ENCODE measurements around the gene SYP.
"Not testable (repeated sequence)": the region's sequence is repeated elsewhere in the genome, so short reads cannot be mapped to it uniquely, and the experiment has no call there.

SYP gene

DNA sequence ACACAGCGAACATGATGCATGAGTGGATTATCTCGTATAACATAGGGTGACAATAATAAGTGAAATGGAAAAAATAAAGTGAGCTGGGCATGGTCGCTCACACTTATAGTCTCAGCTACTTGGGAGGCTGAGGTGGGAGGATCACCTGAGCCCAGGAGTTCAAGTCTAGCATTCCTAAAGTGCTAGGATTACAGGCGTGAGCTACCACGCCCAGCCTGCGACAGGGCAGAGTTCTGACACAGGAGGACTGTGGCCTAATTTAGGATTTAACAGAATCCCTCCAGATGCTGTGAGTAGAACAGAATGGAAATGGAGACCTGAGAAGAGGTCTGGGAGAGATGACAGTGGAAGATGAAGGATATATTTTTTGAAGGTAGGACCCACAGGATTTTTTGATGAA lies 10.4 kb downstream of the SYP start:
- no peak for DNase-seq (ENCODE audit: low read depth)

DNA sequence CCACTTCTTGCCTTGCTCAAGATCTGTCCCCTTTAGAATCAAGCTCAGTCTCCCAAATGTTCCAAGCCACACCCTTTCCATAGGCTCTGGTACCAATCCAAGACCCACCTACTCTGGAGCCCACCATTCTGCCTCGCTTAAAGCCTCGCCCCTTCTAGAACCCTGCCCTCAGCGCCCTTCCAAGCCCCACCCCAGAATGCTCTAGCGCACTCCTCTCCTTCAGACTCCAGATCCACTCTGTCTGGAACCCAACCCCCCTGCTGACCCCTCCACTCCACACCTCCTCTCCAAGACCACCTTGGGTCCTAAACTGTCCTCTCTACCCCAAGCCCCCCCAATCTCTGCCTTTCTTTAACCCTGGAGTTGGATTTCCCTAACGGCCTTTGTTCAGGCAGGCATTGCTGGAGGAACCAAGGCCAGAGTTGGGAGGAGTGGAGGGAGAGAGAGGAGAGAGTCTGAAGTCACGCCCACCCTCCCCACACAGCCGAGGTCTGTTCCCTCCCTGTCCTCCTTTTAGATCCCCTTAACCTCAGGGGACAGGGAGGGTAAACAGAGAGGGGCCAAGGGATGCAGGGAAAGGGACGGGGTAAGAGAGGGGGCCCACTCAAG lies 11.4 kb downstream of the SYP start:
- no peak for DNase-seq (ENCODE audit: low read depth)

DNA sequence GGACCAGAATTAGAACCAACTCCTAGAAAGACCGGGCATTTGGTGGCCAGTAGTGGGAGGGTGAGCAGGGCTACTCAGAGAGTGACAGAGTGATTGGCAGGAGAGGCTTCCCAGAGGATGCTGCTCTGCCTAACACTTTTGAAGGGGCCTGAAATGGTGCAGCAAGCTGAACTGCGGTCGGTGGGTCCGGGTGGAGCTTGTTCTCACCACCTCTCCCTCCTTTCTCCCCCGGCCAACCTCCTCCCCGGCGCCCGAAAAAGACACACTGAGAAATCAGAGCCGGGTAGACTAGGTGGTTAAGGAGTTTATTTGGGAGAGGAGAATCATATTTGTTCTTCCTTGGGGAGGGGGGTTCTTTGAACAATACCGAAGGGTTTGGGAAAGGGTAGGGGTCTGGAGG lies 12.5 kb downstream of the SYP start:
- DNase-seq (ENCODE audit: low read depth): no peak

DNA sequence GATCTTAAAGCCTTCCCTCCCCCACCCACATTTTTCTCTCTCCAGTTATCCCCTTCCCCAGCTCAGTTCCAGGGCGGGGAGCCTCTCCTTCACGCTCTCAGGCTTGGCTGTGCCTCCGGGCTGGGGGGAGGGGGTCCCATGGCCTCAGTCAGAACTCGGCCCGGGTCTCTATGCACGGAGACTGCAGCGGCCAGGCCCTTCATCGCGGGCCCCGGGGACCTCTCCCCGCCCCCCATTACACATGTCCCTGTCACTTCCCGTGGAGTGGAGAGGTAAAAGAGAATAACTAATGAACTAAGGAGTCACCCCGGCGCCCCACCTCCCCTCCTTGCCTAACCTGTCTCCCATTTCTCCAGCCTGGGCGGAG lies 13.0 kb downstream of the SYP start:
- no peak for DNase-seq (ENCODE audit: low read depth)

DNA sequence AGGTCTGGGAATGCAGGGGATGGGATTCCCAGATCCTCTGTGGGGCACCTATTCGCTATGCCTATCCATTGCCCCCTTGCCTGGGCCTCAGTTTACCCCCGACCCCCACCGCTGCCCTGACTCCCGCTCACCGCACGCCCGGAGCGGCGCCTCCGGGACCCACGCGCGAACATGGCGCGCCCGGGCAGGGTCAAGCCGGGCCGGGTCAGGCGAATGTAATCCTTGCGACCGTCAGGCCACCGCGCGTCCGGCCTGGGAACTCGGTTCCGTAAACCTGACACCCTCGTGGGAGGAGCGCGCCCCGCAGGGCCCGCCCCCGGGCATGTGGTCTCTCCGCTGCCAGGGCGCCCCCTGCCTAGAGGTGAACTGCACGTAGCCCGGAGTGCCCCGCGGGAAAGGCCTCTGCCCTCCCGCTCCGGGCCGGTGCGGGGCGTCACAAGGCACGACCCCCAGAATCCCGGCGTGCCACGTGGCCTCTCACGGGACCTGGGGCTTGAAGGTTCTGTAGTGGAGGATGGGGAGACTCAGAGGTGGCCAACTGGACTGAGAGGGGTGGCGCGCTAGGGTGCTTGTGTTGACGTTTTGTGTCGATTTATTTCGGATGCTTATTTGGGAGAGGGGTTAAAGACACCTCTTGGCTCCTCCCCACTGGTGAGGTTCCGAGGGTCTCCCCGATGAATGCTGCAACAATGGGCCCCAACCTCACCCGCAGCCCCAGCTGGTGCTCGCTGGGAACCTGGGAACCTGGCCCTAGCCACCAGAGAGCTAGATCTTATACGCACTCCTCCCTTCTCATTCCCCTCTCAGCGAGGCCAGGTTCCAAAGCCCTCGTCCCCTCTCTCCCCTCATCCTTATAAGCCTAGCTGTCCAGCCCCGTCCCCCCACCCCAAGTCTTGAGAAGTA lies 13.6 kb downstream of the SYP start, which contains the start of gene PRICKLE3:
PRICKLE3 (minus strand) TSS at position 249 of the 903 bp plus-strand sequence; CDS start at position 173, 76 bp downstream.
- peak; percentile 56 for DNase-seq (ENCODE audit: low read depth)

DNA sequence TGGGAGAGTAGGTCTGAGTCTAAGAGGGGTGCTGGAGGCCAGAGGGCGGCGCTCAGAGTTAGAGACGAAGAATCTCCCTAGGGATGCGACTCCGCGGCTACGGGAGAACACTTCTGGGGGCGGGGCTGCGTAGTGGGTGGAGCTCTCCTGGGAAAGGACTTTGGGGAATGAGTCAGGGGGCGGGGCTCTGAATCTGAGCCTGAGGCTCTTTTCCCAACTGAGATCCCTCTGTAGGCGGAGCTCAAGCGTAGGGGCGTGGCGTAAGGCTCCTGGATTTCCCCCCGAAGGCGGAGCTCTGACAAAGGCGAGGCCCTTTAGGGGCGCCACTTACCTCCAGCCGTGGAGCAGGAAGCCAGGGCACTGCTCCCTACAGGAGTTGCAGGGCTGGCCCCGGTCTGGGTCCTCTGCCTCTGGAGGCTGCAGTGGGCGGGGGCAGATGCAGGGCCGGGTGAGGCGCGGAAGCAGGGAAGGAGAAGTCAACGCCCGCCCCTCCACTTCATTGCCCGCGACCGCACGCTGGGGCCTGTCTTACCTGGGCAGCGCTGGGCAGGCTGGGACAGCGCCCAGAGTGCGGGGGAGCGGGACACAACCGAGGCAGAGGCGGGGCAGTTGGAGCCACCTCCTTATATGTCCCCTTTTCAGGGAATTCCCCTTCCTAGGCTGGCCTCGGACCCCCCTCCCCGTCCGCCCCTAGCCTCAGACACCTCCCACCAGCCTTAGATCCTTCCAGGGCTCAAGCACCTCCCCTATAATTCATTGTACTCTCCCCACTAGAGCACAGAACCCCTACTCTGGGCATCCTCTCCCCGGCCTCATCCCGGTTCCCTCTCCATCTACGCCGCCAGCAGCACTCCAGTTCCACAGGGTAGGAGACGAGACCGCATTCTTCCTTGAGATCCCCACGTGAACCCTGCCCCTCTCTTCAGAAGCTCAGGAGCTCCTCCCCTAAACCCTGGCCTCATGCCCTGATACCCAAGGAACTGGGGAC lies 15.4 kb downstream of the SYP start:
- peak; percentile 12 for DNase-seq (ENCODE audit: low read depth)

DNA sequence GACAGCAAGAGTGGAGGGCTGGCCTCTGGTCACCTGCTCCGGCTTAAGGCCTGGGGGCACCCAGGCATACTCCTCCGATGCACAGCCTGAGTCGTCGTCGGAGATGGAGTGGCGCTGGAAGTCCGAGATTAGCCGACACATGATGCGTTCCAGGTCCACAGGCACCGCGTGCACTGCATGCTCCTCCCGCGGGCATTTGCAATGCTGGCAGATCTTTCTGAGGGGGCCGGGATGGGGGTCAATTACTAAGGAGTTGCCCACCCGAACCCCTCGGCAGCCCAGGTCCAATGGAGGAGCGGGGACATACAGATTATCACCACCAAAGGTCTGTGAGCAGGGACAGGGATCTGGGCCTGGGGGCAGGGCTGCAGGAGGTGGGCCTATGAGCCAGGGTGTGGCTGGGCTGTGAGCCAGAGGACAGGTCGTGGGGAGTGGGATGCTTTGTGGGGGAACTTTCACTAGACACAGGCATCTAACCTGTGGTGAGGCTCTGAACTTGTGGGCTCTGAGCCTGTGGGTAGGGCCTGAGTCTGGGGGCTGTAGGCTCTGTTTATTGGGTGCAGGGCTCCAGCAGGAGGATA lies 16.2 kb downstream of the SYP start:
- DNase-seq (ENCODE audit: low read depth): no peak

DNA sequence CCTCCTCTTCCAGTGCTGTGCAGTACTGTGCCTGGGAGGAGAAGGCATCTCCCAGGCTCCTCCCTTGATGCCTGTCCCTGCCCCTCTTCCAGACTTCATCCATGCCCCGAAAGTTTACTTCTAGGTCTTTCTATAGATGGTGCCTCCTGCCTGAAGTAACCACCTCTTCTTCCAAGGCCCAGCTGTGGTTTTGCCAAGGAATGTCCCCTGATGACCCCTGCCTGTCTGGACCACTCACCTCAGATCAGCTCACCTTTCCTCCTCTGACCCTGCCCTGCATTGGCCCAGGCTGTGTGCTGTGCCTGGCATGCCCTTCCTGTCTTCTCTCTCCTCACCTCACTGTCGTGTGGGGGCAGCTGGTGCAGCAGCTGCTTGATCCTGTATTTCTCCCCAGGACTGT lies 20.6 kb downstream of the SYP start:
- no peak for DNase-seq (ENCODE audit: low read depth)

DNA sequence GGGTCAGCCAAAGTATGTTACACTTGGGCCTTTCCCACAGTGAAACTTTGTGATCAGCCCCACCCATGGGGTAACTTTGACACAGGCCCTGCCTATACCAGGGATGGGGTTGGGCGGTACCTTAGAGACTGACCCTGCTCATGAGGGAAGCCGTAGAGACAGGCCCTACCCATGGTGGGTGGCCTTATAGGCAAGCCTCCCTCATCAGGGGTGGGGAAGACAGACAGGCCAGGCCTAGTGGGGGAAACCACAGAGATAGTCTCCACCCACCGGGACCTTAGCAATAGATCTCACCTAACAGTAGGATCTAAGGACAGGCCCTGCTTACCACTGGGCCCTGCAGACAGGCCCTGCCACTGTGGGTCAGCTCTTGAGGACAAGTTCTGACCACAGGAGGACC lies 21.5 kb downstream of the SYP start:
- DNase-seq (ENCODE audit: low read depth): no peak

DNA sequence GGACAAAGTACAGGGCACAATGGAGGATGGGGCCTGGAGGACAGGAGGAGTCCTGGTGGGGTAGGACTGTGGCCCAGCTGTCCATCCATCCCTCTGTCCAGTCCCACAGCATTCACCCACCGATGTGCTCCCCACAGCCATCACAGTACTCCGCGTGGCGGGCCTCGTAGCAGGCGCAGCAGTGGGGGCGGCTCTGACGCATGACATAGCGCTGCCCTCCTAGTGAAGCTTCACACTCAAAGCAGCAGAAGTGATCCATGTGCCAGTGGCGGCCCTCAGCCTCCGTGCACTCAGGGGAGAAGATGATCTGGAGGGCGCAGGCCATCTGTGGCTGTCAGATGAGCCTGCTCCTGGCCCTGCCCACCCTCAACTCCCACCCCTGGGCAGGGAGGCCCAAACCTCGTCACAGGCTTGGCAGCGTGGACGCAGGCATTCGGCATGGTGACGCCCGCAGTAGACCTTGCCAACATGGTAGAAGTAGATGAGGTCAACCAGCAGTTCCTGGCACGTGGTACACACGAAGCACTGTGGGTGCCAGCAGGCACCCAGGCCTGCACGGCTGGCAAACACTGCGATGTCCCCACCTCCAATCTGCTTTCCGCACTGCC lies 22.0 kb downstream of the SYP start:
- no peak for DNase-seq (ENCODE audit: low read depth)

DNA sequence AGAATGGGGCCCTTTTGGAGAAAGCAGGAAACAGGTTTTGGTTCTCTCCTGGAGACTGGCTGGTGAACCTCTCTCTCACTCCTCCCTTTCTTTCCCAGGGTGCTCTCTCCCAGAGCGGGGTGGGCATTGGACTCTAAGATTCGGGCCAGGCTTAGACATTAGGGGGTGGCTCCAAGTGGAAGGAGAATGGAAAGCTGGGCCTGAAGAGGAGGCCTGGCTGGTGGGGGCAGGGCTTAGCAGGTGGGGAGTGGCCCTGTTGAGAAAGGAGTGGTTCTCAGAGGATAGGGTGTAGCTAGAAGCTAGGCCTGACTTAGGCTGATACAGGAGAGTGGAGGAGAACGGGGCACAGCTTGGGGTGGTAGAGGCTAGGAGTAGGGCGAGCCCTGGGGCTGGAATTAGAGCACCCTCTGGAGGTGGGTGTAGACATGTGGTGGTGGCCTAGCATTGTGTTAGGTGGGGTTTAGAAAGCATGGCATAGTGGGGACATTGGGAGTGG lies 22.6 kb downstream of the SYP start:
- DNase-seq (ENCODE audit: low read depth): no peak

DNA sequence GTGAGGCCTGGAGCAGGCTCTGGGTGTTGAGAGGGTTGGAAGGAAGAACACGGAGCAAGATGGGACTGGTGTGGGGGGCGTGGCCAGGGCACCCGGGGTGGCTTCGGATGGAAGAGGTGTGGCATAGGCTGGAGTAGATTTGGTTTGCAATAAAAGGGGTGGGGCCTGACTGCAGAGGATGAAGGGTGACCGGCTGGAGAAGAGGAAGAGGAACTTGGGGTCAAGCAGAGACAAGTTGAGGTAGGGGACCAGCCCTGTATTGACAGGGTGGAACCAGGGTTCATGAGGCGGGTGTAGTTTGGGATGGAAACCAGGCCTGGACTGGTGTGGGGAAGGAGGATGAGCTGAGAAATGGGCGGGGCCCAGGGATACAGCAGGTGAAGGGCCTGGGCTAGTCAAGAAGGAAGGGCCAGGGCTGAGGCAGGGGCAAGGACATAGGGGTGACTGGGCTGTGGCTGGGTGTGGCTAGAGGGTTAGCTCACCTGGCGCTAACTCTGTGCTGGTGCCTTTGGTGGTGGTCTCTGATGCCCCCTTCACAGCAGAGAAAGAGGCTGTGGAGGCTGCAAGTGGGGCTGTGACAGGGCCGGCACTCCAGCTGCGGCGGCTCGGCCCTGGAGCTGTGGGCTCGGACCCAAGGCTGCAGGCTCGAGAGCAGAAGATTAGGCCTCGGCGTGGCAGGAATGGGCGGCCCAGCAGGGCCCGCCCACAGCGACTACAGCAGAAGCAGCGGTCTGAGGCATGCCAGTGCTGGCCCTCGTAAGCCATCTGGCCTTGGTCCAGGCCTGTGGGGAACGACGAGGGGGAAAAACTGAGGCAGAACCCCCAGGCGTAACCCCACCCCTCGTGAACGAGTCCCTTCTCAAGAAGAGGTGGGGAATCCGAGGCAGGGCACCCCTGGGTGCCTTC lies 23.3 kb downstream of the SYP start:
- no peak for DNase-seq (ENCODE audit: low read depth)

DNA sequence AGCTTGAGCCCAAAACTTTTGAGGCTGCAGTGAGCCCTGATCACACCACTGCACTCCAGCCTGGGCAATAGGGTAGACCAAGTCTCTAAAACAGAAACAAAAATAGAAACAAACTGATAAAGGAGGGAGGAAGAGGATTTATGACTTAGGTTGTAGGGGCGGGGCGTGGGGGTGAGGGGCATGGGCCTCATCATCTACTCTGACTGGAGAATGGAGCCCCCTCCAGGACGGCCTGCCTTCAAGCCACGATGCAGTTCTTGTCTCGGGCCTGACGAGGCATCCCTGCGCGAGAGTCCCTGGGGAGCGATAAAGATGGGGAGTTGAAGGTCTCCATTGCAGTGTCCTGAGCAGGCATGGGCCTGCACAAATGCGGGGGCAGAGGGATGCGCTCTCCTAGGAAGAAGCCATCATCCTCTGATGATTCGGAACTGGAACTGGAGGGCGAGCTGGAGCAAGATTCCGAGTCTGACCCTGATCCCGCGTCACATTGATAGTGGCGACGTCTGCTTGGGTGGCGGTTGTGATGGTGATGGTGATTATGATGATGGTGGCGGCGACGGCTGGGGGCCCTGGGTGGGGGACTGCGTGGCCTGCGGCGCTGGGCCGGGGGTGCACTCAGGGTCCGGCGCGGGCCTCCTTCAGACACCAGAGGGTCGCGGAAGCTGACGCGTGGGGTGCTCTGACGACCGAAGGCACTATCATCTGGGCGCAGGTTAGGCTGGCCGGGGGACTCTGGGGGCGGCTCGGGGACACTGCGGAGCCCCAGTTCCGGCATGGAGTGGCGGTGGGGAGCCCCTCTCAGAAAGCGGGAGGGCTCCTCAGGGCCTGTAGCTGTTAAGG lies 24.3 kb downstream of the SYP start:
- DNase-seq (ENCODE audit: low read depth): no peak

DNA sequence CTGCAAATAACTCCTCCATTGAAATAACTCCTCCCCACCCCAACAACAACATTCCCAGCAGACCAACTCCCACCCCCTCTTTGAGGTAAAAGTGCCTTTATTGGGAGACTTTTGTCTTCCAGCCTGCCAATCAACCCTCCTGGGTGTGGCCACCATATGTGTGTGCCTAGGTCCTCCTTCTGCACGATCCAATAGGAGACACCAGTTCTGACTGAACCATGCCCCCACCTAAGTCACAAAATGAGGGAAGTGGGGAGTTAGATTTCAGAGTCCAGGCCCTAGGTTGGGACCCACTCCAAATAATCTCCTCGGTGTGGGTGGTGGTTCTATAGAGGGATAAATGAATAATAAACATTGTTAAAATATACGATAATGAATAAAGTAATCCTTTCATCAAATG lies 25.3 kb downstream of the SYP start:
- no peak for DNase-seq (ENCODE audit: low read depth)

DNA sequence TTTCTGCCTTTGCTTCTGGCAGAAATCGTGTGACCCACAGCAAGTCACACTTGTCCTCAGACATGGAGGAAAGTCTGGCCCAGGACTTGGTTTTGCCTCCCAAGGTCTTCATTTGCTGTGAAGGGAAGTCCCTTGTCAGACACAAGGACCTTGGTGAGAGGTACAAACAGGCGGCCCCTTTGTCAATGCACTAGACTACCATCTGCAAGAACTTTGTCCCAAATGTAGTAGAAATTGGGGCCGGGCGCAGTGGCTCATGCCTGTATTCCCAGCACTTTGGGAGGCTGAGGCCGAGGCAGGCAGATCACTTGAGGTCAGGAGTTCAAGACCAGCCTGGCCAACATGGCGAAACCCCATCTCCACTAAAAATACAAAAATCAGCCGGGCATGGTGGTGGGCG lies 26.4 kb downstream of the SYP start:
- DNase-seq (ENCODE audit: low read depth): not testable (repeated sequence)

DNA sequence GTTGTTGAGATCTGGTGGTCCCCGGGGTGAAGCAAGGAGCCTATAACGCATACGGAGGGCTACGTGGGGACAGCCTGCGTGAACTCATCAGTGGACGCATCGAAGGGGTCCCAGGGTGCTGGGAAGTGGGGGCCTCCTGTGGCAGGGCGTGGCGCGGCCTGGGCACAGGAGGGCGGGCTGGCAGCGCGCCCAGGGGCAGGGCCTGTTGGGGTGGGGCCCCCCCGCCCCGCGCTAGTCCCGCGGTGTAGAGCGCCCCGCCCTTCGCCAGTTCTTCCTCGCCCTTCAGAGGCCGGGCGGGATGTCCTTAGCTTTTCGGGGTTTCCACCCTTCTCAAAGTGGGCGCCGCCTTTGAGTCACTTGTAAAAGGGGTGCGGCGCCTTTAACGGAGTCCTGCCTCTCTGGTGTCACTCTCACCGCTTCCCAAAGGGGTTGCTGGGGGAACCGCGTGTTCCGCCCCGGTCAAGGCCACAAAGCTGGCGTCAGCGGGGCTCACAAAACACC lies 27.7 kb downstream of the SYP start:
- DNase-seq (ENCODE audit: low read depth): peak; percentile 63

DNA sequence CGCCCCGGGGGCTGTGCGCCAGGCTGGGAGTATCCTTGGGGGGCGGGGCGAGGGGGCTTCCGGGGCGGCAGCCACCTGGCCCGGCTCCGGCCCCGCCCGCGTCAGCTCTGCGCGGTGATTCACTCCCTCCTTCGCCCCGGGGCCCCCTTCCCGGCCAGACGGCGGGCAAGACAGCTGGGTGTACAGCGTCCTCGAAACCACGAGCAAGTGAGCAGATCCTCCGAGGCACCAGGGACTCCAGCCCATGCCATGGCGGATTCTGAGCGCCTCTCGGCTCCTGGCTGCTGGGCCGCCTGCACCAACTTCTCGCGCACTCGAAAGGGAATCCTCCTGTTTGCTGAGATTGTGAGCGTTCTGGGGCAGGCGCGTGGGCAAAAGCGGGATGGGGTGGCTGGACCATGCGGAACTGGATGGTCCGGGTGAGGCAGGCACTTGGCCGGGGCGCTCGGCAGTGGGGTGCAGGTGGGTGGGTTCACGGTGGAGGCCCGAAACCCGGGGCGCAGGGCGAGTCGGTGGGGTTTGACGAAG lies 28.2 kb downstream of the SYP start, which contains the start of gene PLP2:
PLP2 (plus strand) TSS at position 147 of the 528 bp plus-strand sequence; CDS start at position 250, 103 bp downstream.
- DNase-seq (ENCODE audit: low read depth): peak; percentile 69

DNA sequence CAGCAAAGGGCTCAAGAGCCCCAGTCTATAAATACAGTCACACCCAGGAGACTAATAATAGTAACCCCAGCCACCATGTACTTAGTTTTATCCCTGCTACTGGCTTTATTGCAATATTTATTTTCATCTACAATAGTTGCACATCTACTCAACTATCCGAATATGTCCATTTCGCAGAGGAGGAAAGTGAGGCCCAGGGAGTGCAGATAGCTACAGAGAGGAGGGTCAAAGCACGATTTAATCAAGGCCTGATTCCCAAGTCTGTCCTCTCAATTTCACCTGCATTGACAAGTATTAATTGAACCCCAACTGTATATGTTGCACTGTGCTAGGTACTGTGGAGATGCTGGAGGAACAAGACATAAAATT lies 32.3 kb downstream of the SYP start:
- DNase-seq (ENCODE audit: low read depth): no peak
